ENCODE results near the gene DENND2A. TPM values are rescaled to one million over a fixed set of nuclear protein-coding genes. Genes with fewer than 3 reads are reported as not detected.
"Not testable (repeated sequence)": the region's sequence is repeated elsewhere in the genome, so short reads cannot be mapped to it uniquely, and the experiment has no call there.

Gene DENND2A
- polyA plus RNA-seq, 2 of the 4 experiments (the other 2 are of a cell fraction), result 0.37 to 0.63 TPM

GRCh38 chr7:140509789-140510188 is 130.8 kb downstream of the DENND2A start (continued):
- no peak for TF ChIP-seq USF2 (IDR thresholded peaks at IDR 0.05)
- no peak for TF ChIP-seq GATA3 (IDR thresholded peaks at IDR 0.05; ENCODE audit: borderline replicate concordance)
- TF ChIP-seq FOXS1 (CRISPR knock-in tag; IDR thresholded peaks at IDR 0.05), result no peak
- no peak for TF ChIP-seq MAZ (IDR thresholded peaks at IDR 0.05; ENCODE audit: borderline replicate concordance, low read depth, low read length)

GRCh38 chr7:140507556-140507955 is 133.1 kb downstream of the DENND2A start:
- DNase-seq (ENCODE audit: low read depth in 1 of 2, low spot score in 1 of 2), result not testable (repeated sequence)

GRCh38 chr7:140506788-140507464 is 133.7 kb downstream of the DENND2A start:
- no peak overlapping the region for H3K4me3 ChIP-seq
- no peak for TF ChIP-seq FOXS1 (CRISPR knock-in tag; IDR thresholded peaks at IDR 0.05)
- no peak for TF ChIP-seq MYC (IDR thresholded peaks at IDR 0.05; ENCODE audit: borderline replicate concordance, low read length)
- no peak for TF ChIP-seq CTCF (IDR thresholded peaks at IDR 0.05)
- no peak for TF ChIP-seq RNF2 (IDR thresholded peaks at IDR 0.05; ENCODE audit: borderline replicate concordance, low read depth)
- TF ChIP-seq ELK1 (IDR thresholded peaks at IDR 0.05; ENCODE audit: low read depth, low read length), result no peak
- no peak for TF ChIP-seq RAD21 (conservative IDR thresholded peaks at IDR 0.05 in 1 of 2, IDR thresholded peaks at IDR 0.05 in 1 of 2)
- TF ChIP-seq MAX (IDR thresholded peaks at IDR 0.05), result no peak
- no peak for TF ChIP-seq ZSCAN20 (CRISPR knock-in tag; IDR thresholded peaks at IDR 0.05)
- H3K27ac ChIP-seq, result peak overlapping the region in 1 of 2 experiments; percentile 18; a peak in 1 of 6 replicates
- ATAC-seq, result peak; percentile 74 to 84
- 52% methylated on average over 5 of the region's 5 CpGs for WGBS (ENCODE audit: missing lambda C conversion rate)
- no peak for FAIRE-seq
- no peaks in the 10 kb centered on the region for H3K9me3 ChIP-seq
- no peak overlapping the region for H3K4me2 ChIP-seq
- peak in 1 of 2 experiments; percentile 27 for DNase-seq (ENCODE audit: low read depth in 1 of 2, low spot score in 1 of 2)
- ChIA-PET CTCF (interaction anchor here (0.7 to 24.2 kb wide), 6 partner anchors 10 to 154 kb away, joined by 3 to 493 read pairs (median 8); partner anchors contain the start of gene DENND2A), POLR2A (no interaction called here)
- H3K4me1 ChIP-seq, result 0 out of 3 replicates have a peak, but pooled peaks cover 3% of the 10 kb centered on the region

More at GRCh38 chr7:140507556-140507955, 133.1 kb downstream of the DENND2A start:
- H3K9me3 ChIP-seq, ATAC-seq, POLR2A ChIA-PET, H3K4me3 ChIP-seq, H3K4me1 ChIP-seq, FAIRE-seq, H3K27ac ChIP-seq, H3K4me2 ChIP-seq: not testable (repeated sequence)
- CTCF ChIA-PET, result interaction anchor here (0.7 to 24.2 kb wide), 6 partner anchors 10 to 153 kb away, joined by 3 to 493 read pairs (median 8); partner anchors contain the start of gene DENND2A
- WGBS (ENCODE audit: missing lambda C conversion rate), result 77% methylated on average over 6 of the region's 6 CpGs

- Histone ChIP-seq H3K4me3 (no peak overlapping the region), H3K4me1 (0 out of 3 replicates have a peak, but pooled peaks cover 3% of the 10 kb centered on the region), H3K27ac (no peak overlapping the region), H3K4me2 (no peak overlapping the region), H3K9me3 (no peaks in the 10 kb centered on the region)
- WGBS (ENCODE audit: missing lambda C conversion rate), result 84% methylated on average over 4 of the region's 5 CpGs
- POLR2A ChIA-PET, result interaction anchor here (0.7 kb wide), 1 partner anchor 65 kb away, joined by 3 read pairs; no protein-coding TSS in a partner anchor
- CTCF ChIA-PET, result interaction anchor here (1.1 to 3.4 kb wide), 5 partner anchors 8 to 151 kb away, joined by 3 to 13 read pairs (median 4); no protein-coding TSS in a partner anchor
- DNase-seq (ENCODE audit: low read depth in 1 of 2, low spot score in 1 of 2) (no peak), FAIRE-seq (no peak), ATAC-seq (peak in 1 of 2 experiments; percentile 59; a peak in 3 of 6 replicates)
- TF ChIP-seq HES2 (IDR thresholded peaks at IDR 0.05) (no peak), EHF (CRISPR knock-in tag; IDR thresholded peaks at IDR 0.05) (no peak), FOSB (CRISPR knock-in tag; IDR thresholded peaks at IDR 0.05) (no peak)
Measured at GRCh38 chr7:140501966-140502365, 138.6 kb downstream of the DENND2A start.

- FAIRE-seq; ATAC-seq; H3K4me3 ChIP-seq; POLR2A ChIA-PET; H3K4me2 ChIP-seq; H3K4me1 ChIP-seq; H3K9me3 ChIP-seq; DNase-seq (ENCODE audit: low read depth in 1 of 2, low spot score in 1 of 2); H3K27ac ChIP-seq: not testable (repeated sequence)
- CTCF ChIA-PET, result interaction anchor here (0.7 to 2.6 kb wide), 4 partner anchors 22 to 166 kb away, joined by 3 to 11 read pairs (median 7); no protein-coding TSS in a partner anchor
- 89% methylated on average over 7 of the region's 7 CpGs for WGBS (ENCODE audit: missing lambda C conversion rate)
Measured at GRCh38 chr7:140497807-140498206, 142.8 kb downstream of the DENND2A start.

Data from A549 (cell line).